Loucy (cell line): ENCODE measurements around the gene HS6ST2.

Source experiments
- H2AFZ ChIP-seq: fragments of 200-600 bp; sonication (generic); 2 replicates; pipeline ENCODE4 v1.6.0; 2016; ENCODE audit warnings: antibody characterized with exemption, mild to moderate bottlenecking, low read length, moderate library complexity
- H3F3A ChIP-seq: fragments of 200-600 bp; 2 replicates; pipeline ENCODE4 v1.6.0; 2016; ENCODE audit warnings: antibody characterized with exemption, low read depth, mild to moderate bottlenecking
- H3K27me3 ChIP-seq: fragments of 200-600 bp; sonication (generic); 2 replicates; pipeline ENCODE4 v1.6.1; 2014; ENCODE audit warnings: low read length, mild to moderate bottlenecking; ENCODE audit not compliant: insufficient read depth, poor library complexity, severe bottlenecking
- H3K36me3 ChIP-seq: fragments of 200-600 bp; sonication (generic); 2 replicates; pipeline ENCODE4 v1.6.1; 2016; ENCODE audit warnings: low read length; ENCODE audit not compliant: insufficient read depth
- H3K4me1 ChIP-seq: fragments of 200-600 bp; sonication (generic); 2 replicates; pipeline ENCODE4 v1.5.1; 2014; ENCODE audit warnings: low read length, mild to moderate bottlenecking; ENCODE audit not compliant: insufficient read depth, poor library complexity, severe bottlenecking
- H3K4me2 ChIP-seq: fragments of 200-600 bp; sonication (generic); 2 replicates; pipeline ENCODE4 v1.6.0; 2014; ENCODE audit warnings: antibody characterized with exemption, low read length, low read depth, mild to moderate bottlenecking; ENCODE audit not compliant: poor library complexity, severe bottlenecking
- H3K4me3 ChIP-seq: fragments of 200-600 bp; sonication (generic); 2 replicates; pipeline ENCODE4 v1.5.1; 2014; ENCODE audit warnings: low read length, mild to moderate bottlenecking, mixed read lengths; ENCODE audit not compliant: poor library complexity, severe bottlenecking
- H3K79me2 ChIP-seq: fragments of 200-600 bp; sonication (generic); 2 replicates; pipeline ENCODE4 v1.6.1; 2014; ENCODE audit warnings: low read length; ENCODE audit not compliant: insufficient read depth
- H3K9ac ChIP-seq: fragments of 200-600 bp; sonication (generic); 2 replicates; pipeline ENCODE4 v1.6.0; 2014; ENCODE audit warnings: mild to moderate bottlenecking, low read depth, low read length, moderate library complexity; ENCODE audit not compliant: poor library complexity, severe bottlenecking
- H3K9me2 ChIP-seq: fragments of 200-600 bp; sonication (generic); replicated peaks from 2 replicates; pipeline ENCODE4 v1.6.1; 2016; ENCODE audit warnings: low read depth, low read length, mixed read lengths
- H3K9me3 ChIP-seq: fragments of 200-600 bp; sonication (generic); 2 replicates; pipeline ENCODE4 v1.6.1; 2014; ENCODE audit warnings: mild to moderate bottlenecking, antibody characterized with exemption, low read length, low read depth; ENCODE audit not compliant: insufficient read depth
- H4K20me1 ChIP-seq: fragments of 200-600 bp; sonication (generic); 2 replicates; pipeline ENCODE4 v1.6.0; 2014; ENCODE audit warnings: antibody characterized with exemption, low read length, mild to moderate bottlenecking; ENCODE audit not compliant: insufficient read depth, poor library complexity, severe bottlenecking
- CTCF ChIP-seq: fragments of 200-600 bp; sonication (generic); conservative IDR thresholded peaks from 2 replicates; pipeline ENCODE4 v1.5.1; 2014; ENCODE audit warnings: mild to moderate bottlenecking, antibody characterized with exemption, low read length
- EZH2phosphoT487 ChIP-seq: fragments of 200-600 bp; IDR thresholded peaks from 2 replicates; pipeline ENCODE4 v1.6.1; 2018; ENCODE audit warnings: antibody characterized with exemption, mild to moderate bottlenecking, moderate library complexity, borderline replicate concordance

Gene HS6ST2

GRCh38 chrX:132790329-132790728 lies 168.1 kb downstream of the HS6ST2 start:
- no peaks in the 10 kb centered on the region for H3K9me3 ChIP-seq
- no peaks in the 10 kb centered on the region for H3K9me2 ChIP-seq
- H4K20me1 ChIP-seq, result no peaks in the 10 kb centered on the region
- H2AFZ ChIP-seq, result no peak overlapping the region
- H3K4me1 ChIP-seq, result no peaks in the 10 kb centered on the region
- H3F3A ChIP-seq, result no peaks in the 10 kb centered on the region
- no peaks in the 10 kb centered on the region for H3K79me2 ChIP-seq
- no peak overlapping the region for H3K4me2 ChIP-seq
- no peaks in the 10 kb centered on the region for H3K27me3 ChIP-seq
- no peak overlapping the region for H3K4me3 ChIP-seq
- no peaks in the 10 kb centered on the region for H3K36me3 ChIP-seq
- H3K9ac ChIP-seq, result no peak overlapping the region
- no peak for TF ChIP-seq CTCF
- no peak for TF ChIP-seq EZH2phosphoT487

DNA sequence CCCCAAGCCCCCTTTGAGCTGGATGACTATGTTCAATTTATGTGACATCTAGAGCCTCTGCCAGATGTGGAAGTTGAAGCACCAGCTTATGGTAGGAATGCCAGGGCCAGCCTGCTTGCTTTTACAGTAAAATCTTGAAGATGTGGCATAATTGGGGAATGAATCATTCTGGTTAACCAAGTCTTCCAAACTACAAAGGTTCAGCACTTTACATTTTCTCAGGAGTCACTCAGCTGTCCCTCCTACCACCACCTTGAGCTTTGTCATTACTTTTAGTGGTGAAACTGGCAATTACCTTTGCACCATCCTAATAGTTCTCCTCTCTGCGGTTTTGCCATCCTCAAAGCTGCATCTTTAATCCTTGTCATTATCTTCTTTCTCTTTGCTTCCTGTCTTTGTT lies 172.2 kb downstream of the HS6ST2 start:
- H3K4me1 ChIP-seq, result no peaks in the 10 kb centered on the region
- no peak overlapping the region for H3K4me3 ChIP-seq
- no peaks in the 10 kb centered on the region for H3K27me3 ChIP-seq
- no peaks in the 10 kb centered on the region for H3K36me3 ChIP-seq
- TF ChIP-seq CTCF (no peak), EZH2phosphoT487 (no peak)
- H4K20me1 ChIP-seq, result no peaks in the 10 kb centered on the region
- no peaks in the 10 kb centered on the region for H3K79me2 ChIP-seq
- H3K9me2 ChIP-seq, result no peaks in the 10 kb centered on the region
- no peak overlapping the region for H3K9ac ChIP-seq
- H3K4me2 ChIP-seq, result no peak overlapping the region
- H2AFZ ChIP-seq, result no peak overlapping the region
- no peaks in the 10 kb centered on the region for H3K9me3 ChIP-seq
- no peaks in the 10 kb centered on the region for H3F3A ChIP-seq

- Histone ChIP-seq H3K9ac (no peak overlapping the region), H3K4me2 (no peak overlapping the region), H3F3A (no peaks in the 10 kb centered on the region), H2AFZ (no peak overlapping the region), H4K20me1 (no peaks in the 10 kb centered on the region), H3K4me3 (no peak overlapping the region), H3K36me3 (no peaks in the 10 kb centered on the region), H3K9me3 (no peaks in the 10 kb centered on the region), H3K9me2 (no peaks in the 10 kb centered on the region), H3K27me3 (no peaks in the 10 kb centered on the region), H3K79me2 (no peaks in the 10 kb centered on the region), H3K4me1 (no peaks in the 10 kb centered on the region)
- no peak for TF ChIP-seq EZH2phosphoT487
- no peak for TF ChIP-seq CTCF
Measured at GRCh38 chrX:132778917-132779316, 179.5 kb downstream of the HS6ST2 start.
